Upper lobe of left lung (tissue), 4 donors: ENCODE data around the gene ADD3.

ENCODE experiments used
- CTCF ChIP-seq, 6 experiments: fragments of 450-650 bp in 4 of 6; fragments of 200-600 bp in 2 of 6; sonication (generic) in 2 of 6; IDR thresholded peaks; one replicate each; pipeline ENCODE4 v1.5.1; 2016 to 2019; ENCODE audit warnings: antibody characterized with exemption in 6 of 6
- EP300 ChIP-seq, 4 donors: sonication (generic); formaldehyde crosslinking; IDR thresholded peaks; one replicate each; pipeline ENCODE4 v1.5.1; 2017; ENCODE audit warnings: antibody characterized with exemption in 4 of 4, control low read depth in 2 of 4
- POLR2A ChIP-seq, 4 donors: fragments of 450-650 bp; IDR thresholded peaks; one replicate each; pipeline ENCODE4 v1.5.1; 2016 to 2017; ENCODE audit warnings: antibody characterized with exemption in 4 of 4, mild to moderate bottlenecking in 2 of 4

GRCh38 chr10:110075686-110076085 is 67.9 kb downstream of the ADD3 start:
- TF ChIP-seq CTCF (IDR thresholded peaks at IDR 0.05) (no peak), POLR2A (IDR thresholded peaks at IDR 0.05) (no peak), EP300 (IDR thresholded peaks at IDR 0.05) (no peak)
